HEK293 (cell line): ENCODE data around the gene FAM83E.

Source experiments
- GFI1B ChIP-seq: fragments of 450-650 bp; formaldehyde crosslinking; IDR thresholded peaks from 2 replicates; pipeline ENCODE4 v1.5.1; 2016; ENCODE audit warnings: missing biosample characterization, missing genetic modification characterization
- MEIS1 ChIP-seq: sonication (generic); formaldehyde crosslinking; IDR thresholded peaks from 2 replicates; pipeline ENCODE4 v1.8.1; 2022; ENCODE audit warnings: missing genetic modification reagents, mild to moderate bottlenecking, borderline replicate concordance
- REST ChIP-seq: fragments of 450-650 bp; formaldehyde crosslinking; IDR thresholded peaks from 2 replicates; pipeline ENCODE4 v1.5.1; 2016; ENCODE audit warnings: missing biosample characterization, missing genetic modification characterization
- ZFHX2 ChIP-seq: fragments of 450-650 bp; formaldehyde crosslinking; conservative IDR thresholded peaks from 2 replicates; pipeline ENCODE4 v1.5.1; 2016; ENCODE audit warnings: missing biosample characterization, missing genetic modification characterization
- ZFP37 ChIP-seq: fragments of 450-650 bp; formaldehyde crosslinking; IDR thresholded peaks from 2 replicates; pipeline ENCODE4 v1.5.1; 2016; ENCODE audit warnings: missing biosample characterization, missing genetic modification characterization
- ZNF138 ChIP-seq: fragments of 450-650 bp; formaldehyde crosslinking; IDR thresholded peaks from 2 replicates; pipeline ENCODE4 v1.5.1; 2016; ENCODE audit warnings: missing biosample characterization, missing genetic modification characterization, borderline replicate concordance
- ZNF148 ChIP-seq: fragments of 450-650 bp; formaldehyde crosslinking; IDR thresholded peaks from 2 replicates; pipeline ENCODE4 v1.5.0; 2017; ENCODE audit warnings: missing biosample characterization, missing genetic modification characterization, borderline replicate concordance
- ZNF174 ChIP-seq: fragments of 450-650 bp; formaldehyde crosslinking; IDR thresholded peaks from 2 replicates; pipeline ENCODE4 v1.5.0; 2017; ENCODE audit warnings: missing biosample characterization, mild to moderate bottlenecking, missing genetic modification characterization
- ZNF175 ChIP-seq: fragments of 450-650 bp; formaldehyde crosslinking; IDR thresholded peaks from 2 replicates; pipeline ENCODE4 v1.5.1; 2016; ENCODE audit warnings: missing biosample characterization, missing genetic modification characterization
- ZNF239 ChIP-seq: fragments of 450-650 bp; formaldehyde crosslinking; IDR thresholded peaks from 2 replicates; pipeline ENCODE4 v1.5.1; 2016; ENCODE audit warnings: missing biosample characterization, missing genetic modification characterization
- ZNF26 ChIP-seq: fragments of 450-650 bp; formaldehyde crosslinking; IDR thresholded peaks from 2 replicates; pipeline ENCODE4 v1.5.1; 2016; ENCODE audit warnings: missing biosample characterization, missing genetic modification characterization
- ZNF416 ChIP-seq: fragments of 450-650 bp; formaldehyde crosslinking; IDR thresholded peaks from 2 replicates; pipeline ENCODE4 v1.5.1; 2016; ENCODE audit warnings: missing biosample characterization, missing genetic modification characterization
- ZNF433 ChIP-seq: fragments of 450-650 bp; formaldehyde crosslinking; IDR thresholded peaks from 2 replicates; pipeline ENCODE4 v1.5.1; 2016; ENCODE audit warnings: missing biosample characterization, missing genetic modification characterization, low read depth
- ZNF521 ChIP-seq: fragments of 450-650 bp; formaldehyde crosslinking; IDR thresholded peaks from 2 replicates; pipeline ENCODE4 v1.5.1; 2017; ENCODE audit warnings: missing biosample characterization, mild to moderate bottlenecking, missing genetic modification characterization
- ZNF560 ChIP-seq: fragments of 450-650 bp; formaldehyde crosslinking; IDR thresholded peaks from 2 replicates; pipeline ENCODE4 v1.5.1; 2017; ENCODE audit warnings: missing biosample characterization, missing genetic modification characterization, borderline replicate concordance
- ZNF610 ChIP-seq: fragments of 450-650 bp; formaldehyde crosslinking; IDR thresholded peaks from 2 replicates; pipeline ENCODE4 v1.5.1; 2016; ENCODE audit warnings: missing biosample characterization, missing genetic modification characterization, borderline replicate concordance
- ZNF621 ChIP-seq: fragments of 450-650 bp; formaldehyde crosslinking; IDR thresholded peaks from 2 replicates; pipeline ENCODE4 v1.5.1; 2017; ENCODE audit warnings: missing biosample characterization, missing genetic modification characterization
- ZNF660 ChIP-seq: fragments of 450-650 bp; IDR thresholded peaks from 2 replicates; pipeline ENCODE4 v1.5.1; 2018; ENCODE audit warnings: missing biosample characterization, mild to moderate bottlenecking, missing genetic modification characterization
- ZNF843 ChIP-seq: fragments of 450-650 bp; formaldehyde crosslinking; IDR thresholded peaks from 2 replicates; pipeline ENCODE4 v1.5.1; 2016; ENCODE audit warnings: missing biosample characterization, missing genetic modification characterization
- TF ChIP-seq, protein P1 (sequence below): fragments of 450-650 bp; formaldehyde crosslinking; IDR thresholded peaks from 2 replicates; pipeline ENCODE4 v1.5.1; 2016; ENCODE audit warnings: missing biosample characterization, missing genetic modification characterization, borderline replicate concordance
- TF ChIP-seq, protein P2 (sequence below): fragments of 450-650 bp; formaldehyde crosslinking; IDR thresholded peaks from 2 replicates; pipeline ENCODE4 v1.5.1; 2017; ENCODE audit warnings: missing biosample characterization, missing genetic modification characterization
- TF ChIP-seq, protein P3 (sequence below): fragments of 450-650 bp; IDR thresholded peaks from 2 replicates; pipeline ENCODE4 v1.5.1; 2018; ENCODE audit warnings: missing biosample characterization, mild to moderate bottlenecking, missing genetic modification characterization
- TF ChIP-seq, protein P4 (sequence below): fragments of 450-650 bp; formaldehyde crosslinking; IDR thresholded peaks from 2 replicates; pipeline ENCODE4 v1.5.1; 2016; ENCODE audit warnings: missing biosample characterization, missing genetic modification characterization

Gene FAM83E

GRCh38 chr19:48569814-48570213, 45.1 kb downstream of the FAM83E start (continued):
- TF ChIP-seq, protein P1, sequence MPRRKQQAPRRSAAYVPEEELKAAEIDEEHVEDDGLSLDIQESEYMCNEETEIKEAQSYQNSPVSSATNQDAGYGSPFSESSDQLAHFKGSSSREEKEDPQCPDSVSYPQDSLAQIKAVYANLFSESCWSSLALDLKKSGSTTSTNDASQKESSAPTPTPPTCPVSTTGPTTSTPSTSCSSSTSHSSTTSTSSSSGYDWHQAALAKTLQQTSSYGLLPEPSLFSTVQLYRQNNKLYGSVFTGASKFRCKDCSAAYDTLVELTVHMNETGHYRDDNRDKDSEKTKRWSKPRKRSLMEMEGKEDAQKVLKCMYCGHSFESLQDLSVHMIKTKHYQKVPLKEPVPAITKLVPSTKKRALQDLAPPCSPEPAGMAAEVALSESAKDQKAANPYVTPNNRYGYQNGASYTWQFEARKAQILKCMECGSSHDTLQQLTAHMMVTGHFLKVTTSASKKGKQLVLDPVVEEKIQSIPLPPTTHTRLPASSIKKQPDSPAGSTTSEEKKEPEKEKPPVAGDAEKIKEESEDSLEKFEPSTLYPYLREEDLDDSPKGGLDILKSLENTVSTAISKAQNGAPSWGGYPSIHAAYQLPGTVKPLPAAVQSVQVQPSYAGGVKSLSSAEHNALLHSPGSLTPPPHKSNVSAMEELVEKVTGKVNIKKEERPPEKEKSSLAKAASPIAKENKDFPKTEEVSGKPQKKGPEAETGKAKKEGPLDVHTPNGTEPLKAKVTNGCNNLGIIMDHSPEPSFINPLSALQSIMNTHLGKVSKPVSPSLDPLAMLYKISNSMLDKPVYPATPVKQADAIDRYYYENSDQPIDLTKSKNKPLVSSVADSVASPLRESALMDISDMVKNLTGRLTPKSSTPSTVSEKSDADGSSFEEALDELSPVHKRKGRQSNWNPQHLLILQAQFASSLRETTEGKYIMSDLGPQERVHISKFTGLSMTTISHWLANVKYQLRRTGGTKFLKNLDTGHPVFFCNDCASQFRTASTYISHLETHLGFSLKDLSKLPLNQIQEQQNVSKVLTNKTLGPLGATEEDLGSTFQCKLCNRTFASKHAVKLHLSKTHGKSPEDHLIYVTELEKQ (tag by site-specific recombination), result peak; percentile 24; the same call in 1 of the 2 replicates
- TF ChIP-seq ZNF560 (tag by site-specific recombination), result no peak
- TF ChIP-seq ZNF521, result no peak
- 0 out of 2 replicates have a peak, but pooled peaks have one; percentile 21 for TF ChIP-seq ZNF843
- TF ChIP-seq ZFHX2, result no peak
- peak; percentile 91 for TF ChIP-seq GFI1B
- no peak for TF ChIP-seq ZNF416 (tag by site-specific recombination)
- TF ChIP-seq ZNF660 (tag by site-specific recombination), result no peak
- TF ChIP-seq ZNF621 (tag by site-specific recombination), result no peak
- no peak for TF ChIP-seq ZFP37
- TF ChIP-seq ZNF138 (tag by site-specific recombination), result no peak
- TF ChIP-seq REST (tag by site-specific recombination), result no peak
- no peak for TF ChIP-seq ZNF175 (tag by site-specific recombination)
- TF ChIP-seq ZNF610 (tag by site-specific recombination), result no peak
- TF ChIP-seq ZNF433 (tag by site-specific recombination), result no peak
- TF ChIP-seq, protein P2, sequence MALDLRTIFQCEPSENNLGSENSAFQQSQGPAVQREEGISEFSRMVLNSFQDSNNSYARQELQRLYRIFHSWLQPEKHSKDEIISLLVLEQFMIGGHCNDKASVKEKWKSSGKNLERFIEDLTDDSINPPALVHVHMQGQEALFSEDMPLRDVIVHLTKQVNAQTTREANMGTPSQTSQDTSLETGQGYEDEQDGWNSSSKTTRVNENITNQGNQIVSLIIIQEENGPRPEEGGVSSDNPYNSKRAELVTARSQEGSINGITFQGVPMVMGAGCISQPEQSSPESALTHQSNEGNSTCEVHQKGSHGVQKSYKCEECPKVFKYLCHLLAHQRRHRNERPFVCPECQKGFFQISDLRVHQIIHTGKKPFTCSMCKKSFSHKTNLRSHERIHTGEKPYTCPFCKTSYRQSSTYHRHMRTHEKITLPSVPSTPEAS, result no peak
- no peak for TF ChIP-seq ZNF26 (tag by site-specific recombination)
- TF ChIP-seq ZNF239 (tag by site-specific recombination), result no peak
- TF ChIP-seq, protein P3, sequence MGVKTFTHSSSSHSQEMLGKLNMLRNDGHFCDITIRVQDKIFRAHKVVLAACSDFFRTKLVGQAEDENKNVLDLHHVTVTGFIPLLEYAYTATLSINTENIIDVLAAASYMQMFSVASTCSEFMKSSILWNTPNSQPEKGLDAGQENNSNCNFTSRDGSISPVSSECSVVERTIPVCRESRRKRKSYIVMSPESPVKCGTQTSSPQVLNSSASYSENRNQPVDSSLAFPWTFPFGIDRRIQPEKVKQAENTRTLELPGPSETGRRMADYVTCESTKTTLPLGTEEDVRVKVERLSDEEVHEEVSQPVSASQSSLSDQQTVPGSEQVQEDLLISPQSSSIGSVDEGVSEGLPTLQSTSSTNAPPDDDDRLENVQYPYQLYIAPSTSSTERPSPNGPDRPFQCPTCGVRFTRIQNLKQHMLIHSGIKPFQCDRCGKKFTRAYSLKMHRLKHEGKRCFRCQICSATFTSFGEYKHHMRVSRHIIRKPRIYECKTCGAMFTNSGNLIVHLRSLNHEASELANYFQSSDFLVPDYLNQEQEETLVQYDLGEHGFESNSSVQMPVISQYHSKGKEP (tag by site-specific recombination), result 0 out of 2 replicates have a peak, but pooled peaks have one; percentile 16
- no peak for TF ChIP-seq ZNF174 (tag by site-specific recombination)
- TF ChIP-seq, protein P4, sequence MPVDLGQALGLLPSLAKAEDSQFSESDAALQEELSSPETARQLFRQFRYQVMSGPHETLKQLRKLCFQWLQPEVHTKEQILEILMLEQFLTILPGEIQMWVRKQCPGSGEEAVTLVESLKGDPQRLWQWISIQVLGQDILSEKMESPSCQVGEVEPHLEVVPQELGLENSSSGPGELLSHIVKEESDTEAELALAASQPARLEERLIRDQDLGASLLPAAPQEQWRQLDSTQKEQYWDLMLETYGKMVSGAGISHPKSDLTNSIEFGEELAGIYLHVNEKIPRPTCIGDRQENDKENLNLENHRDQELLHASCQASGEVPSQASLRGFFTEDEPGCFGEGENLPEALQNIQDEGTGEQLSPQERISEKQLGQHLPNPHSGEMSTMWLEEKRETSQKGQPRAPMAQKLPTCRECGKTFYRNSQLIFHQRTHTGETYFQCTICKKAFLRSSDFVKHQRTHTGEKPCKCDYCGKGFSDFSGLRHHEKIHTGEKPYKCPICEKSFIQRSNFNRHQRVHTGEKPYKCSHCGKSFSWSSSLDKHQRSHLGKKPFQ (tag by site-specific recombination), result no peak
- no peak for TF ChIP-seq MEIS1 (CRISPR knock-in tag)
- no peak for TF ChIP-seq ZNF148 (tag by site-specific recombination)
